Esophagus squamous epithelium (tissue), 4 donors: ENCODE measurements around the gene WNK2.

Source experiments
- POLR2A ChIP-seq, 4 donors: fragments of 450-650 bp; IDR thresholded peaks; one replicate each; pipeline ENCODE4 v1.6.1; 2017; ENCODE audit warnings: antibody characterized with exemption in 4 of 4, mild to moderate bottlenecking in 4 of 4, moderate library complexity in 3 of 4
- TF ChIP-seq, protein P1 (sequence below), 6 experiments: fragments of 450-650 bp in 4 of 6; fragments of 200-600 bp in 2 of 6; sonication (generic) in 2 of 6; IDR thresholded peaks; one replicate each; pipeline ENCODE4 v1.5.1; 2016 to 2019; ENCODE audit warnings: antibody characterized with exemption in 6 of 6, mild to moderate bottlenecking in 4 of 6, moderate library complexity in 4 of 6

DNA sequence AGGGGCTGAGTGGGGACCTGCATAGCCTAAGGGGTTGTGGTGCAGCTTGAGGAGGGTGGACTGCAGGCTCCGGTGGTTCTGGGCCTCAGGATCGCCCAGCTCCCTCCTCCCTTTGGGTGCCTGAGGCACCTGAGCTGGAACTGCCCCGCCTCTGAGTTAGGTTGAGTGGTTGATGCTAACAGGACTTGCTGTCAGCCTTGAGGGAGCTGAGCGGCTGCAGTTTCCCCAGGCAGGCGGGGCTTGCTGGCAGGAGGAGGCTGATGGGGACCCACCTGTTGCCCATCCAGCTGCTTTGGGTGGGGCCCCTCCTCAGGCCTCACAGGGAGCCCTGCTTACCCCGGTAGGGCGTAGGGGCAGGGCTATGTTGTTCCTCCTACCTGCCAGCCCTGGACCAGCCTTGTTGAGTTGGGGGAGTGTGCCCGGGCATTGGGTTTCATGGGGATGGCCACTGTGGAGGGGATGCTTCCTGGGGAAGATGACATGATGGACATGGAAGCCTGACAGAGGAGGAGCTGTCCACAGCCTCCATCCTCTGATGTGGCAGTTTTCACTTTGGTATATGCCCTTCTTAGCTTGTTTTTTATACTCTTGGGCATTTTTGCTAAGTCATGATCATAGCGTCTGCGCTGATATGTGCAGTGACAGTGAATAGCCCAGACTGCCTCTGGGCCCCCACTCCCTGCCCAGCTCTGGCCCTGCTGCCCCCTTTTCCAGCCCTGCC, 14.3 kb downstream of the WNK2 start:
- TF ChIP-seq, protein P1, sequence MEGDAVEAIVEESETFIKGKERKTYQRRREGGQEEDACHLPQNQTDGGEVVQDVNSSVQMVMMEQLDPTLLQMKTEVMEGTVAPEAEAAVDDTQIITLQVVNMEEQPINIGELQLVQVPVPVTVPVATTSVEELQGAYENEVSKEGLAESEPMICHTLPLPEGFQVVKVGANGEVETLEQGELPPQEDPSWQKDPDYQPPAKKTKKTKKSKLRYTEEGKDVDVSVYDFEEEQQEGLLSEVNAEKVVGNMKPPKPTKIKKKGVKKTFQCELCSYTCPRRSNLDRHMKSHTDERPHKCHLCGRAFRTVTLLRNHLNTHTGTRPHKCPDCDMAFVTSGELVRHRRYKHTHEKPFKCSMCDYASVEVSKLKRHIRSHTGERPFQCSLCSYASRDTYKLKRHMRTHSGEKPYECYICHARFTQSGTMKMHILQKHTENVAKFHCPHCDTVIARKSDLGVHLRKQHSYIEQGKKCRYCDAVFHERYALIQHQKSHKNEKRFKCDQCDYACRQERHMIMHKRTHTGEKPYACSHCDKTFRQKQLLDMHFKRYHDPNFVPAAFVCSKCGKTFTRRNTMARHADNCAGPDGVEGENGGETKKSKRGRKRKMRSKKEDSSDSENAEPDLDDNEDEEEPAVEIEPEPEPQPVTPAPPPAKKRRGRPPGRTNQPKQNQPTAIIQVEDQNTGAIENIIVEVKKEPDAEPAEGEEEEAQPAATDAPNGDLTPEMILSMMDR (IDR thresholded peaks at IDR 0.05): no peak
- no peak for TF ChIP-seq POLR2A (IDR thresholded peaks at IDR 0.05)
